KOPT-K1 (cell line): ENCODE results near the gene MACROD1.

Experiments
- H3K27ac ChIP-seq: fragments of 200-600 bp; sonication (generic); 2 replicates; pipeline ENCODE4 v1.5.1; 2016; ENCODE audit warnings: antibody characterized with exemption, mild to moderate bottlenecking, low read depth, low read length; ENCODE audit not compliant: poor library complexity, severe bottlenecking
- H3K36me3 ChIP-seq: fragments of 200-600 bp; sonication (generic); 2 replicates; pipeline ENCODE4 v1.5.1; 2017; ENCODE audit warnings: antibody characterized with exemption, mild to moderate bottlenecking, low read length, moderate library complexity; ENCODE audit not compliant: insufficient read depth
- H3K9me3 ChIP-seq: fragments of 200-600 bp; sonication (generic); 2 replicates; pipeline ENCODE4 v1.5.1; 2017; ENCODE audit warnings: antibody characterized with exemption, low read length, mild to moderate bottlenecking; ENCODE audit not compliant: insufficient read depth, poor library complexity, severe bottlenecking

Gene MACROD1

DNA sequence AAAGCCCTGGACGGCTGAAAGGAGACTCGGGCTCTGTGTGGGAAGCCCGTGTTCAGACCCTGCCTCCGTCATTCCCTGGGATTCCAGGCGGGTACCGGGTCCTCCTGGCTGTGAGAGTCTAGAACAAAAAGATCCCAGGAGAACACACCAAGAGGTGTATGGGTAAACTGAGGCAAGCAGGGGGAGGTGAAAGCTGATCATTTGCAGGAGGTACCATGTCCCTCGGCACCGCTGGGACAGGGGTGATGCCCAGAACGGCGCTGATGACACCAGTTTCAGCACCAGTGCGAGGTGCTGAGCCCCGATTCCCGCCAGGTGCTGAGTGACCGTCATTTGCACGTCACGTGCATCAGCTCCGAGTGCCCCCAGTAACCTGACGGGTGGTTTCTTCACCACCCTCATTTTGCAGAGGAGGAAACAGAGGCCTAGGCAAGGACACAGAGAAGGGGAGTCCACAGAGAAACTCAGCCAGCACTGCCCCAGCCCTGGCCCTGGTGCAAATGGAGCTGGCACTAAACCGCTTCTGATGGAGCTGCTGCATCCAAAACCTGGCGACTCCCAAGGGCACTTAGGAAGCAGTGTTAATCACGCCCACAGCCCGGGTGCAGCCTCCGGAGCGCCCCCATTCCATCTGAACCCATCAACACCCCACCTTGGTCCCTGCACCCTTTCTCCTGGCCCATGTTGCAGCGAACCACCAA, 16.8 kb downstream of the MACROD1 start:
- no peaks in the 10 kb centered on the region for H3K9me3 ChIP-seq
- H3K36me3 ChIP-seq: peaks cover 4% of the 10 kb centered on the region; the same call in 1 of the 2 replicates
- H3K27ac ChIP-seq: no peak overlapping the region

DNA sequence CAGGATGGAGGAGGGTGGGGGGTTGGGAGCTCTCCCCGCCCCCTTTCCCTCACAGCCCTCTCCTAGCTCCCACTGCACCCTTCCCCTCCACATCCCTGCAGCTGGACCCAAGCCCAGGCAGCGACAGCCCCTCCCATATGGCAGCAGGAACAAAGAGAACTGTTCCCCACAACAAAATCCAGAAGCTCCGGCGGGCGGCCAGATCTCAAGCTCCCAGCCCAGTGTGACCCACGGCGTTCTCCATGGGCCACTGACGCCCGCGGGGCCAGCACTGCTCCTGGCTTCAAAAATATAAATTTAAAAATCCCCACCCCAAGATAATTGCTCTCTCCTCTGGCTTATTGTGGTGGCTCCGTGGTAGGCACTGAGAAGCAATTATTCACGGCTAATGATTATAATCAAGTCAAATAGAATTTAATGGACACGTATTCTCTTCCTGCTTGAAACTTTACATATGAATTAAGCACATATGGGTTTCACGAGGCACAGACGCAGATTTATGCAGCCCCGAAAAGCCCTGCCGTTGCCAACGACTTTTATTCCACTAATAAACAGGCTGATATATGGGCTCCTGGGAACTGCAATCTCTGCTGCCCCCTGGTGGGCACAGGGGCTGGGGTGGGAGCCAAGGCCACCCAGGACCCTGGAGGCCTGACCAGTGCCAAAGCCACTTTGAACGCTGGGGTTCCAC, 17.5 kb downstream of the MACROD1 start:
- Histone ChIP-seq H3K9me3 (no peaks in the 10 kb centered on the region), H3K36me3 (peaks cover 4% of the 10 kb centered on the region; the same call in 1 of the 2 replicates), H3K27ac (no peak overlapping the region)

DNA sequence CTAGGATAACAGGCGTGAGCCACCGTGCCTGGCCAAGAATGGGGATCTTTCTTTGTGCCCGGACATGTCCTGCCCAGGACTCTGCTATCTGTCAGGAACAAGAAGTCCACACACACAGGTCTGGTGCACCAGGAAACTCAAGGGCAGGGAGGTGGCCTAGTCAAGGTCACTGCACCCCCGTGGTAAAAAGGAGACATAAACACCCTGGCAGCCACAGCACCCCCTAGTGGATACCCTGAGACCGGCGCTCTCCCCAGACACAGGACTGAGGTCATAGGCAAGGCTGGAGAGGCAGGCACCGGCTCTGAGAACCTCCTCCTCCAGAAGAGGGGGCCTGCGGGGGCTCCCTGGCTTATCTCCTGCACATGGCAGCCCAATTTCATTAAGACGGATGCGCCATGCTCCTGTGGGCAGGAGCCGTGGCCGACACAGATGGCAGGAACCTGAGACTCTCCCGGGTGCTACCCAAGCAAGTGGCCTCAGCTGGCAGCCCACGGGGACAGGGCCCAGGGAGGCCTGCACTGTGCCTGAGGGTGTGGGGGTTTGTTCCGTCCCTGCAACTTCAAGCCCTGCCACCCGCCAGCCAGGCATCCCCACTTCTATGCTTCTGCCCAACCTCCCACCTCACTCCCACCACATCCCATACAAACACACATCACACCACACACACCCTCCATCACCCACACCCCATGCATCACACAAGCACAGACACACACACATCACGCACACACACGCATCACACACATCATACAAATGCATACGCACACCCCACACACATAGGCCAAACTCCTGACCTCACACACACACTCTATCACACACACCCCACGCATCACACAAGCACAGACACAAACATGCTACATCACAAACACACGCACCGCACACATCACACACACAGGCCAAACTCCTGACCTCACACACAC, 19.6 kb downstream of the MACROD1 start:
- H3K36me3 ChIP-seq: peaks cover 4% of the 10 kb centered on the region; the same call in 1 of the 2 replicates
- peak overlapping the region; percentile 36 for H3K27ac ChIP-seq
- no peaks in the 10 kb centered on the region for H3K9me3 ChIP-seq

DNA sequence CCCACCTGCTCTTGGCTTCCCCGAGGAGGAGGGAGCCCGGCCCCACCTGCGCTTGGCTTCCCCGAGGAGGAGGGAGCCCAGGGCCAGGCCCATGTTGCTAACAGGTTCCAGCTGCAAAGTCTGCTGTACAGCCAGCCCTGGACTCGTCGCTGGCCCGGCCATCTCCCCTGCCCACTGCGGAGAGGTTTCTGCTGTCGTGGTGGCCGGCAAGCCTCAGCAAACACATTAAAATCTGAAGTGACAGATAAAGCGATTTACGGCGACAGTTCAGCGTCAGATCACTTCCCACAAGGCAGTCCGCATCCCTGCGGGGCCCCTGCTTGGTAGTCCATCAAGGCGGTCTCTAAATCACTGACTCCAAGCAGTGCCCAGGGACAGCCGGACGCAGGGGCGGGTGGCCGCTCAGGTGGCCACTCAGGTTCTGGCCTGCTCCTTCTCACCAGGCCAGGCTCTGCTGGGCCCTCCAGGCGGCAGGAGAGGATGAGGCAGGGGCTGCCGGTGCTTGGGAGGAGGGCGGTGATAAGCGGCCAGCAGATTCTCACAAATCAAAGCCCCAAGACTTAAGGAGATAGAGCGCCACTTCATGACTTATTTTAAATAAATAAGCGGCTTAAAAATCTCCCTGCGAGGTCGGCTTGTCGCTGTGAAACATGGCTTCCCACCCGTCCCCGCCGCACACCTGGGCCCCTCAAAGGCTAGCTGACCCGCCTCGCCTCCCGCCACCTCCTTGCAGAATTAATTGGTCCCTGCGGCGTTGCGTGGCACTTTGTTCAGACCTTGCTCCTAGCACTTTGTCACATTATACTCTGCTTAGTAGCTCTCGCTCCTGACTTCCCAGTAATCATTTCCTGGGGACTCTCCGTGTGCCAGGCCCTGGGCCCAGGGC, 21.1 kb downstream of the MACROD1 start:
- peaks cover 4% of the 10 kb centered on the region; the same call in 1 of the 2 replicates for H3K36me3 ChIP-seq
- H3K27ac ChIP-seq: no peak overlapping the region
- no peaks in the 10 kb centered on the region for H3K9me3 ChIP-seq

DNA sequence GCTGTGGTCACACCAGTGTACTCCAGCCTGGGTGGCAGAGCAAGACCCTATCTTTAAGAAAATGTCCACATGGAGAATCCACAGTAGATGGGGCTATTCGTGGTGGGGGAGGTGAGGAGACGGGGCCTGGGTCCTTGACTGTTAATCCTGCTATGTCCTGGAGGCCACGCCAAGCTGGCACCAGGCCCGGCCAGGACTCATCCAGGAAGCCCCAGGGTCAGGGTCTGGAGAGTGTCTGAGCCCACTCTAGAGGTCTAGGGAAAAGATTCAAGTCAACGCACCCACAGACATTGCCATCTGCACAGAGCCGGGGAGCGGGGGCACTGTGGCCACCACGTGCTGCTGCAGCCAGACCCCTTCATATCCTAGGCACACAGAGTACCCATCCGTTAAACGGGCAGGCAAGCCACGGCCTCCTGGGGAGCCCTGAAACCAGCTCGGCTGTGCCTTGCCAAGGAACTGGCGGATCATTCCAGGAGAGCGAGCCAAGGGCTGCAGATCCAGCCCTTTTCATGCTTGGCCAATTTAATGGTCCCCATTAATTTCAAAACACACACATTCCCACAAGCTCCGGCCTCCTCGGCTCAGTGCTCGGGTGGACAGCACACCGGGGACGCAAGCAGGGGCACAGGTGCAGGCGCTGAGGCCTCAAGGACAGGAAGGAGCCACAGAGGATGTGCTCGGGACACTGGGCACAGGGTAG, 24.7 kb downstream of the MACROD1 start:
- Histone ChIP-seq H3K36me3 (no peaks in the 10 kb centered on the region), H3K9me3 (no peaks in the 10 kb centered on the region), H3K27ac (no peak overlapping the region)

DNA sequence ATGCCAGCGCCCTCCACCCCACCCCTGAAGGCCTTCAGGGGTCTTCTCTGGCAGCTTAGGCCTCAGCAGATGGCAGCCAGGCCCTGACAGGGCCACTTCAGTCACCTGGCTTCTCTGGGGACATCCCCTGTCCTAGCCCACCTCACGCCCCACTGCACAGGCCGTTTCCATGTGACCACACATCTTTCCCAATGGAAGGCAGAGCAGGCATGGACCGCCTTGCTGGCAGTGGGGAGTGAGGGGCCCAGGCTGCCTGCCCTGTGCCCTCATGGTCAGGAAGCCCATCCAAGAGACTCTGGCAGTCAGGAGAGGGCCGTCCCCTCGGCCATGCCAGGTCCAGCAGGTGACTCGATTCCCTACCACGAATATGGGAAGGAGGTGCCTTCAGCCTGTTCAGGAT, 25.8 kb downstream of the MACROD1 start:
- H3K27ac ChIP-seq: no peak overlapping the region
- H3K9me3 ChIP-seq: no peaks in the 10 kb centered on the region
- H3K36me3 ChIP-seq: no peaks in the 10 kb centered on the region

DNA sequence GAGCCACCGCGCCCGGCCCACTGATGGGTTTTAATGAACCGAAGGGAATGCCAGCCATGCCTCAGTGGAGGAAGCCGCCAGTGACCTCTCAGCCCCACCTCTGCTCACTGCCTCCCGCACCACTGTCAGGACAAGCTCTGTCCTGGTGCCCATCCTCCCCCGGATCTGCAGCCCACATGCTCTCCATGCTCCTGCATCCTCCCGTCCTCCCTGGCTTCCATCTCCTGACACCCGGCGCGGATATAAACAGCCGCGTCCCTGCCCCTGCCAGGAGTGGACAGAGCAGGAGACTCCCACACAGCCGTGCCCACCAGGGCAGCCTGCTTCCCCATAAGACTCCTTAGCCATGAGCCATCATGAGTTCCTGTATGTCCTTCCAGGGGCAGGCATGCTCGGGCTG, 26.9 kb downstream of the MACROD1 start:
- no peak overlapping the region for H3K27ac ChIP-seq
- no peaks in the 10 kb centered on the region for H3K9me3 ChIP-seq
- no peaks in the 10 kb centered on the region for H3K36me3 ChIP-seq

DNA sequence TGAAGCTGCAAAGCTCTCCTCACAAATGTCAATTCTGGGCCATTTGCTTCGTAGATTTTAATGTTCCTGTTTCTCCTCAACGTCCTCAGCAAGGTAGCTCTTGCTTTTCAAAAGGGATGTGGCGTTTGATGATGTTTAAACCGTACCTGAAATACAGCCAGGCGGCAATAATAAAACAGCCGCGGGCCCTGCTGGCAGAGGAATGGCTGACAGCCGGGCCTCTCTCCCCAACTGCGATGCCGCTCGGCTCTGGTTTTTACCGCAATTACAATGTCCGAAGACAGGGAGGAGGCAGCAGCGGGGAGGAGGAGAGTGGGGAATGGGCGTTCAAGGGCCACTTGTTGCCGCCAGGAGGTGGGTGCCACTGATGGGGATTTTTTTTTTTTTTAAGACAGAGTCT, 27.5 kb downstream of the MACROD1 start:
- no peaks in the 10 kb centered on the region for H3K36me3 ChIP-seq
- no peak overlapping the region for H3K27ac ChIP-seq
- H3K9me3 ChIP-seq: no peaks in the 10 kb centered on the region

DNA sequence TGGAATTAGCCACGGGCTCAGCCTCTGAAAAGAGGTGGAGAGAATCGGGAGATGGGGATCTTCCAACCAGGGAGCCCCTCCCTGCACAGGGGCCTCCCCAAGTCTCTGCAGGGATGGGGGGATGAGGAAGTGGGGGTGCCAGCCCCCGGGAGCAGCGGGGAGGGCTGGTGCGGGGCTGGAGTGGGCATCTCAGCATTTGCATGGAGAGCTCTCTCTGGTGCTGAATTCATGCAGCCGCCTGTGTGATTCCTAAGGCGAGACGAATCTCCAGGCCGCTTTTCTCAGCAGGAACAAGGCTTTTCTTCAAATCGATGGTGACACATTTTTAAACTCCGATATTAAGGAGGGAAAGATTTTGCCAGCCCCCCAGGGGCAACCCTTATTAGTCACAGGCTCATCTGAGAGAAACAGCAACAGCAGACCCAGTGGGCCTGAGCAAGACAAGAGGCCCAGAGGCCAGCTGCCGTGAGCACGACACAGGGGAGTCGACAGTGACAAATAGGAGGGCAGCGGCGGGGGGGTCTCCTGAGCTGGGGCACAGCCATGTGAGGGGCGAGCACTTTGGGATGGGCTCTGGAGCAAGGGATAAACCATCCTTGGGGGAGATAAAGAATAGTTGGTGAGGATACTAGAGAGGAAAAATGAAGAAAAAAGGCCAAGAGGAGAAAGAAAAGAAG, 29.0 kb downstream of the MACROD1 start:
- Histone ChIP-seq H3K27ac (no peak overlapping the region), H3K36me3 (no peaks in the 10 kb centered on the region), H3K9me3 (no peaks in the 10 kb centered on the region)

DNA sequence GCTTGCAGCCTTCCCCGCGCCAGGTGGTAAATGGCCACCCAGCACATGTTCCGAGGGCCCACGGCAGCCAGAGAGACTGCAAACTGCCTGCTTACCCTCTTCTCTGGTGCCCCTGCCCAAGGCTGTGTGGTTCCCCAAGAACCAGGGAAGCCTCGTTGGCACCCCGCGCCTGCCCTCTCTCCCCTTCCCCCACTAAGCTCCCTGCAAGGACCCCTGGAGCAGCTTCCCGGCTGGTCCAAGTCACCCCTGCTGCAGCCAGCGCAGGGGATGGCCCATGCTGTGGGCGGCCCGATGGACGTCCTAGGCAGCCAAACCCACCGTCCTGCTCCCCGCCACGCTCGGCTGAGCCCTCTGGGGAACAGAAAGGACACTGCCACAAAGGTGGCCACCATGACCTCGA, 30.2 kb downstream of the MACROD1 start:
- H3K9me3 ChIP-seq: no peaks in the 10 kb centered on the region
- no peaks in the 10 kb centered on the region for H3K36me3 ChIP-seq
- no peak overlapping the region for H3K27ac ChIP-seq

DNA sequence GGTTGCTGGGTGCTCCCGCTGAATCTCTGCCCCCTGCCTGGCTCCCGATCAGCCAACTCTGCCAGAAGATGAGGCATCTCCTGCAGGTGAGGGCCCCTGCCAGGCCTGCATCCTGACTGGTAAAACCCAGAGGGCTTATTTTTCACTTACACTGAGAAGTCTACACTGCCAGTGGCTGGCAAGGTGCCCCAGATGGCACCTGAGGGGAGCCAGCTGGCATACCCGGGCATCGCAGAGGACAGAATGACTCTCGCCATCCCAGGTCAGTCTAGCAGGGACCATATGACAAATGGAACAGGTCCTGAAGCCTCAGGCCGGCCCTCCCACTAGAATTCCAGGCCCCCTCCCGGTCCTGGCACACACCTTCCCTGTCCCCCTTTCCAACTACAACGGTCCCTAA, 30.9 kb downstream of the MACROD1 start:
- no peaks in the 10 kb centered on the region for H3K9me3 ChIP-seq
- H3K36me3 ChIP-seq: no peaks in the 10 kb centered on the region

DNA sequence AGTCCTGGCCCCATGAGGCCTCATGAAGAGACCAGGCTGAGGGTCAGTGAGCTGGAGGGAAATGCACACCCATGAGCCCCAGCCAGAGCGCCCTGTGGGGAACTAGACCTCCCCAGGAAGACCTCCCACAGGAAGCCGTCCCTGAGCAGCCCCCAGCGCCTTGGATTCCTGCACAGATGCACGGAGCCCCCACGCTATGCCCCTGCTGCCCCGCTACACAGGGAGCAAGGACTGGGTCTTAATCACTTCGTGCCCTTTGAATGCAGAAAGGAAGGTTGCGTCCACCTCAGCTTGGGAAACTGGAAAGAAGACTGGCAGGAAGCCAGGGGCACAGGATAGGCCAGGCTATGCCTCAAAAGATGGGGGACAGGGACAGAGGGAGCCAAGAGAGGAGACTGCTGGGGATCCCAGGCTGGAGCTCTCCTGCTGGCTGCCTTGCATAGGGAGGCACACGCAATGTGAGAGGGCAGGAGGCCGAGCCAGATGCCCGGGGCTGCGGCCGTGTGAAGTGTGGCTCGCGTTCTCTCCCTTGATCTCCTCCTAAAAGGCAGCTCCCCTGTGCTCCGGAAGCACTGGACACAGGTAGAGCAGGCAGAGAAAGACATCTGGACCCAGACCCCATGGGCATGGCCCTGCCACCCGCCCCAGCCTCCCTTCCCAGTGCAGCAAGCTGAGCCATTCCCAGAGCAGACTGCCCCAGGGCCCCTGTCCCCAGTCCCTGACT, 32.8 kb downstream of the MACROD1 start:
- Histone ChIP-seq H3K36me3 (no peaks in the 10 kb centered on the region), H3K9me3 (no peaks in the 10 kb centered on the region), H3K27ac (no peak overlapping the region)

More for the DNA sequence above, 30.9 kb downstream of the MACROD1 start:
- no peak overlapping the region for H3K27ac ChIP-seq

DNA sequence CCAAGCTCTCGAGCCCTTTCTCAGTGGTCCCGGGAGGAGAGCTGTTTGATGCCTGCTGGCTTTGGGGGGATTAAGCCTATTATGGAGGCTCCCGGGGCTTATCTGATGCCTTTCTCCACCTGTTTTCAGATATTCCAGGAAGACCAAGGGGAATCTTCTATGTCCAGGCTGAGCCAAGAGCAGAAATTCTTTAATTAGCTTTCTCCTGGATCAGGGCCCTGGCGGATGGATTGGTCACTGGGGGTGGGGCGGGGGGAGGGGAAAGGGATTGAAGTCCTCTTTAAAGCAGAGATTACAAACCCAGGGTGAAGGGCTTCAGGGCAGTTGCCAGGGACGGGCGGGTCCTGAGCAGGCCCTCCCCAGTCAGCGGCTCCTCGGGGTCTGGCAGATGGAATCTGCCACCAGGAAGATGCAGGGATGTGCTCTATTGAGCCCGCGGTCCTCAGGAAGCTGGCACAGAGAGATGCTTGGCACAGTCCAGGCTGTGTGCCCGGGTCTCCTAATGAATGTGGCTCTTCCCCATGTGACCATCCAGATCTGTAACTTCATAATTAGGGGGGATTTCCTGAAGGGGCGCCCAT, 33.6 kb downstream of the MACROD1 start:
- Histone ChIP-seq H3K9me3 (no peaks in the 10 kb centered on the region), H3K36me3 (no peaks in the 10 kb centered on the region), H3K27ac (no peak overlapping the region)
